T-helper 2 cell treated with Interferon-gamma antibody and Interleukin-4, amounts not matched to agents 5 μg/mL and 100 μg/mL, for 36 hours (primary cell): ENCODE results near the gene GLMN.
"Not testable (repeated sequence)": the region's sequence is repeated elsewhere in the genome, so short reads cannot be mapped to it uniquely, and the experiment has no call there.

Source experiments
- DNase-seq: peaks from one replicate; pipeline ENCODE4 v3.0.0; 2021; ENCODE audit warnings: low spot score
- H3K27ac Mint-ChIP-seq: one replicate; pipeline ENCODE4 v1.8.0; 2021; ENCODE audit warnings: mild to moderate bottlenecking, mixed read lengths
- H3K27me3 Mint-ChIP-seq: one replicate; pipeline ENCODE4 v1.8.0; 2021; ENCODE audit warnings: low read depth, mixed read lengths
- H3K36me3 Mint-ChIP-seq: one replicate; pipeline ENCODE4 v1.8.0; 2021; ENCODE audit warnings: low read depth, mixed read lengths
- H3K4me1 Mint-ChIP-seq: one replicate; pipeline ENCODE4 v1.8.0; 2021; ENCODE audit warnings: low read depth, mixed read lengths
- H3K4me3 Mint-ChIP-seq: one replicate; pipeline ENCODE4 v1.8.0; 2022; ENCODE audit warnings: mild to moderate bottlenecking, moderate library complexity, mixed read lengths
- H3K9me3 Mint-ChIP-seq: one replicate; pipeline ENCODE4 v1.8.0; 2021; ENCODE audit warnings: mixed read lengths

GLMN gene

GRCh38 chr1:92317836-92318493 lies 19.2 kb upstream of the GLMN start:
- Mint-ChIP-seq H3K9me3 (peaks cover 4% of the 10 kb centered on the region), H3K4me3 (peak overlapping the region; percentile 75), H3K36me3 (peaks cover 44% of the 10 kb centered on the region), H3K4me1 (peaks cover 63% of the 10 kb centered on the region), H3K27ac (peak overlapping the region; percentile 82), H3K27me3 (no peaks in the 10 kb centered on the region)
- DNase-seq, result peak; percentile 43

GRCh38 chr1:92315766-92316599 lies 17.2 kb upstream of the GLMN start:
- Mint-ChIP-seq H3K4me3 (peak overlapping the region; percentile 75), H3K9me3 (peaks cover 4% of the 10 kb centered on the region), H3K4me1 (peaks cover 72% of the 10 kb centered on the region), H3K27me3 (no peaks in the 10 kb centered on the region), H3K27ac (peak overlapping the region; percentile 89), H3K36me3 (peaks cover 52% of the 10 kb centered on the region)
- DNase-seq, result peak; percentile 64

- Mint-ChIP-seq H3K4me1 (peaks cover 73% of the 10 kb centered on the region), H3K27ac (peak overlapping the region; percentile 82), H3K27me3 (no peaks in the 10 kb centered on the region), H3K9me3 (peaks cover 4% of the 10 kb centered on the region), H3K36me3 (peaks cover 46% of the 10 kb centered on the region), H3K4me3 (peak overlapping the region; percentile 43)
- DNase-seq, result no peak
These were observed 15.2 kb upstream of the GLMN start for GRCh38 chr1:92314024-92314423.

GRCh38 chr1:92310185-92310597 lies 11.4 kb upstream of the GLMN start:
- Mint-ChIP-seq H3K27ac (no peak overlapping the region), H3K36me3 (peaks cover 55% of the 10 kb centered on the region), H3K4me3 (no peak overlapping the region), H3K4me1 (peaks cover 40% of the 10 kb centered on the region), H3K27me3 (no peaks in the 10 kb centered on the region), H3K9me3 (peaks cover 4% of the 10 kb centered on the region)
- no peak for DNase-seq

GRCh38 chr1:92307980-92308379 lies 9.2 kb upstream of the GLMN start:
- Mint-ChIP-seq H3K4me3 (no peak overlapping the region), H3K27ac (no peak overlapping the region), H3K36me3 (peaks cover 52% of the 10 kb centered on the region), H3K4me1 (peaks cover 27% of the 10 kb centered on the region), H3K27me3 (no peaks in the 10 kb centered on the region), H3K9me3 (no peaks in the 10 kb centered on the region)
- DNase-seq, result no peak

GRCh38 chr1:92306020-92306419 lies 7.2 kb upstream of the GLMN start:
- Mint-ChIP-seq H3K4me1 (peaks cover 17% of the 10 kb centered on the region), H3K27ac (no peak overlapping the region), H3K4me3 (no peak overlapping the region), H3K9me3 (no peaks in the 10 kb centered on the region), H3K27me3 (no peaks in the 10 kb centered on the region), H3K36me3 (peaks cover 40% of the 10 kb centered on the region)
- DNase-seq, result no peak

- no peaks in the 10 kb centered on the region for H3K9me3 Mint-ChIP-seq
- no peak overlapping the region for H3K4me3 Mint-ChIP-seq
- H3K36me3 Mint-ChIP-seq, result peaks cover 37% of the 10 kb centered on the region
- no peaks in the 10 kb centered on the region for H3K27me3 Mint-ChIP-seq
- H3K27ac Mint-ChIP-seq, result no peak overlapping the region
- no peak for DNase-seq
- peaks cover 35% of the 10 kb centered on the region for H3K4me1 Mint-ChIP-seq
These were observed 2.2 kb upstream of the GLMN start for GRCh38 chr1:92301021-92301420.

GRCh38 chr1:92299477-92300150 lies 827 bp upstream of the GLMN start:
- peaks cover 36% of the 10 kb centered on the region for H3K36me3 Mint-ChIP-seq
- H3K27me3 Mint-ChIP-seq, result no peaks in the 10 kb centered on the region
- DNase-seq, result no peak
- H3K27ac Mint-ChIP-seq, result peak overlapping the region; percentile 97
- H3K9me3 Mint-ChIP-seq, result no peaks in the 10 kb centered on the region
- peak overlapping the region; percentile 98 for H3K4me3 Mint-ChIP-seq
- peaks cover 39% of the 10 kb centered on the region for H3K4me1 Mint-ChIP-seq

- Mint-ChIP-seq H3K27ac (peak overlapping the region; percentile 97), H3K36me3 (peaks cover 34% of the 10 kb centered on the region), H3K27me3 (no peaks in the 10 kb centered on the region), H3K4me1 (peaks cover 38% of the 10 kb centered on the region), H3K4me3 (peak overlapping the region; percentile 98), H3K9me3 (no peaks in the 10 kb centered on the region)
- no peak for DNase-seq
These were observed 594 bp downstream of the GLMN start for GRCh38 chr1:92298213-92298572.

- H3K36me3 Mint-ChIP-seq, result peaks cover 47% of the 10 kb centered on the region
- no peaks in the 10 kb centered on the region for H3K27me3 Mint-ChIP-seq
- peaks cover 22% of the 10 kb centered on the region for H3K4me1 Mint-ChIP-seq
- no peak overlapping the region for H3K4me3 Mint-ChIP-seq
- no peak overlapping the region for H3K27ac Mint-ChIP-seq
- DNase-seq, result no peak
- H3K9me3 Mint-ChIP-seq, result no peaks in the 10 kb centered on the region
These were observed 7.3 kb downstream of the GLMN start for GRCh38 chr1:92291372-92291999.

GRCh38 chr1:92281411-92281810 lies 17.4 kb downstream of the GLMN start:
- DNase-seq, H3K4me3 Mint-ChIP-seq, H3K27ac Mint-ChIP-seq, H3K9me3 Mint-ChIP-seq, H3K27me3 Mint-ChIP-seq: not testable (repeated sequence)
- Mint-ChIP-seq H3K36me3 (peaks cover 80% of the 10 kb centered on the region), H3K4me1 (peaks cover 16% of the 10 kb centered on the region)

GRCh38 chr1:92279781-92280180 lies 19.0 kb downstream of the GLMN start:
- H3K27ac Mint-ChIP-seq, DNase-seq, H3K27me3 Mint-ChIP-seq, H3K4me3 Mint-ChIP-seq, H3K9me3 Mint-ChIP-seq: not testable (repeated sequence)
- Mint-ChIP-seq H3K4me1 (peaks cover 16% of the 10 kb centered on the region), H3K36me3 (peaks cover 76% of the 10 kb centered on the region)

- Mint-ChIP-seq H3K27me3 (no peaks in the 10 kb centered on the region), H3K9me3 (no peaks in the 10 kb centered on the region), H3K4me3 (no peak overlapping the region), H3K36me3 (peaks cover 65% of the 10 kb centered on the region), H3K27ac (no peak overlapping the region), H3K4me1 (peaks cover 7% of the 10 kb centered on the region)
- no peak for DNase-seq
These were observed 21.6 kb downstream of the GLMN start for GRCh38 chr1:92277105-92277723.
